Measurements from ENCODE around the gene MOB1B.

DNA sequence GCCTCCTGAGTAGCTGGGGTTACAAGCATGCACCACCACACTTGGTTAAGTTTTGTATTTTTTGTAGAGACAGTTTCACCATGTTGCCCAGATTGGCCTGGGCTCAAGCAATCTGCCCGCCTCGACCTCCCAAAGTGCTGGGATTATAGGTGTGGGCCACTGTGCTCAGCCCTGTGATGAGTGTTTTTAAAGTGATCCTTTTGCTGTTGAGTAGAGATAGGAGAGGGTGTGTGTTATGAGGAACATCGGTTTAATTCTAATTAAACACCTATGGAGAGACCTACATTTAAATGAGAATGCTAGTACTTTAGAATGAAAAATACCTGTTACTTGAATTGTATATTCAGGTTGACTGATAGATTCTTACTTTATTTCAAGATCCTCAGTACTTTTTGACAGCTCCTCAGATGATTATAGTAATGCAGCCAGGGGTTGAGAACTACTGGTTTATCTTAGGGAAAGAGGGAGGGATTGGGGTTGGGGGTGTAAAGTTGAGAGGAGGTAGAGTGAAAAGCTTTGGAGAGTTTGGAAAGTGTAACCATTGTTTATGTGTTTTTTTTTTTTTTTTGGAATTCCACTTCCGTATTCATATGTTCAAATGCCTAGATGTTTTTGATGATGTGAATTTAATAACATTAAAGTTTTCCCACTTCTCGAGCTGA is 54.5 kb downstream of the MOB1B start:
- TF ChIP-seq CTCF (IDR thresholded peaks at IDR 0.05) (no peak), ZFX (IDR thresholded peaks at IDR 0.05; ENCODE audit: borderline replicate concordance) (no peak)
